Ectodermal cell (in vitro differentiated cells): ENCODE results near the gene NUP107.

Source experiments
- H3K27ac ChIP-seq: 2 replicates; pipeline ENCODE4 v1.7.0; 2013; ENCODE audit warnings: mild to moderate bottlenecking, low read depth, low read length; ENCODE audit not compliant: insufficient read depth, poor library complexity, severe bottlenecking
- H3K27me3 ChIP-seq: 2 replicates; pipeline ENCODE4 v1.7.0; 2013; ENCODE audit warnings: mild to moderate bottlenecking, low read length; ENCODE audit not compliant: insufficient read depth, control insufficient read depth, poor library complexity, severe bottlenecking
- H3K36me3 ChIP-seq: one replicate; pipeline ENCODE4 v1.7.0; 2013; ENCODE audit warnings: low read length; ENCODE audit not compliant: control insufficient read depth, insufficient read depth
- H3K4me1 ChIP-seq: one replicate; pipeline ENCODE4 v1.7.0; 2013; ENCODE audit warnings: low read length; ENCODE audit not compliant: control insufficient read depth, insufficient read depth
- H3K4me3 ChIP-seq: 2 replicates; pipeline ENCODE4 v1.7.0; 2013; ENCODE audit warnings: low read depth, low read length, control low read depth; ENCODE audit not compliant: insufficient read depth
- H3K9me3 ChIP-seq: 2 replicates; pipeline ENCODE4 v1.7.0; 2013; ENCODE audit warnings: mild to moderate bottlenecking, low read length, moderate library complexity; ENCODE audit not compliant: control insufficient read depth
- WGBS, 2 experiments: methylation state at CpG; one replicate each; pipeline ENCODE4 v1.1.7; 2013; ENCODE audit warnings: missing lambda C conversion rate in 2 of 2; 5-methylcytosine and 5-hydroxymethylcytosine counted together

Gene NUP107

DNA sequence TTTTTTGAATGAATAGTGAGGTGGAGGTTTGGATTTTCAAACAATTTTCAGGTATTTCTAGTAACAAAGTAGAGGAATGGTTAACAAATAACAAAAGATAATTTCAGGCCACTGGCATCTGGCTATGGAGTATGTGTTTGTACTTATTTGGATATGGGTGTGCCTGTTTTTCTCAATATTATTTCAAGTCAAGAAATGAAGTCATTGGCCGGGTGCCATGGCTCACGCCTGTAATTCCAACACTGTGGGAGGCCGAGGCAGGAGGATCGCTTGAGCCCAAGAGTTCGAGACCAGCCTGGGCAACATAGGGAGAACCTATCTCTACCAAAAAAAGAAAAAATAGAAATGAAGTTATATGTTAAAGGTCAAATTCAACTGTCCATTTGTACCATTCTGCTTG, 73.1 kb downstream of the NUP107 start:
- H3K4me1 ChIP-seq, result no peaks in the 10 kb centered on the region
- 87 to 98% methylated on average over 5 of the region's 5 CpGs for WGBS, 2 experiments
- H3K9me3 ChIP-seq, result no peaks in the 10 kb centered on the region
- H3K36me3 ChIP-seq, result peaks cover 3% of the 10 kb centered on the region
- H3K4me3 ChIP-seq, result no peak overlapping the region
- H3K27me3 ChIP-seq, result no peaks in the 10 kb centered on the region
- H3K27ac ChIP-seq, result no peak overlapping the region

DNA sequence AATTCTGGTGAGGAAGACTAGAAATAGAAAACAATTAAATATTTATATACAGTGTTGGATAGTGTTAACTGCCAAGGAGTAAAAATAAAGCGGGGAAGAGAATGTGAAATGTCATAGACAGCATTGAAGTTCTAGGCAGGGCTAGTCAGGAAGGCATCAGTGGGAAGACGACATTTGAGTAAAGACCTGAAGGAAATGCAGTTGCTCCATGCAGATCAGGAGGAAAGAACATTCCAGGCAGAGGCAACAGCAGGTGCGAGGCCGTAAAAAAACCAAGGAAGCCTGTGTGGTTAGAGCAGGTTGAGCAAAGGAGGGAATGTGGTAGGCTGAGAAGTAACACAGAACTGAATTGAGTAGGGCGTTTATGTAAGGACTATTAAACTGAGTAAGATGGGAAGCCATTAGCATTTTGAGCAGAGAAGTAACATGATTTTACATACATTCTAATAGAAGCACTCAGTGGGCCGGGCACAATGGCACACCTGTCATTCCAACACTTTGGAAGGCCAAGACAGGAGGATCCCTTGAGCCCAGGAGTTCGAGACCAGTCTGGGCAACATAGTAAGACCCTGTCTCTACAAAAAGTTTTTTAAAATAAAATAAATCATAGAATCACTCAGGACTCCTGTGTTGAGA, 74.1 kb downstream of the NUP107 start:
- H3K4me3 ChIP-seq, result no peak overlapping the region
- H3K27ac ChIP-seq, result no peak overlapping the region
- H3K4me1 ChIP-seq, result no peaks in the 10 kb centered on the region
- no peaks in the 10 kb centered on the region for H3K36me3 ChIP-seq
- H3K9me3 ChIP-seq, result no peaks in the 10 kb centered on the region
- WGBS, 2 experiments, result 94 to 95% methylated on average over 7 of the region's 7 CpGs
- H3K27me3 ChIP-seq, result no peaks in the 10 kb centered on the region

DNA sequence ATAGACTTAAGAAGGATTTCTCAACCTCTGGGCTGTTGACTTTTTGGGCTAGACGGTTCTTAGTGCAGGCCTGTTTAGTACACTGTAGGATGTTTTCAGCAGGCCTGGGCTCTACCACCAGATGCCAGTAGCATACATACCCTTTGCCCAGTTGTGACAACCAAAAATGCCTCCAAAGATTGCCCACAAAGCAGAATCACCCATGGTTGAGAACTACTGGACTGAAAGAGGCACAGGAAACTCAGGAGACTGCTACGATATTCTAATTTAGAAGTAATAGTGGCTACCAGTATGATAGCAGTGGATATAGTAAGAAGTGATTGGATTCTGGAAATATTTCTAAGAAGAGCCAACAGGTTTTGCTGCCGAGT, 74.6 kb downstream of the NUP107 start:
- 93 to 94% methylated on average over 3 of the region's 3 CpGs for WGBS, 2 experiments
- no peaks in the 10 kb centered on the region for H3K27me3 ChIP-seq
- no peak overlapping the region for H3K4me3 ChIP-seq
- H3K4me1 ChIP-seq, result no peaks in the 10 kb centered on the region
- no peaks in the 10 kb centered on the region for H3K9me3 ChIP-seq
- H3K27ac ChIP-seq, result no peak overlapping the region
- no peaks in the 10 kb centered on the region for H3K36me3 ChIP-seq

DNA sequence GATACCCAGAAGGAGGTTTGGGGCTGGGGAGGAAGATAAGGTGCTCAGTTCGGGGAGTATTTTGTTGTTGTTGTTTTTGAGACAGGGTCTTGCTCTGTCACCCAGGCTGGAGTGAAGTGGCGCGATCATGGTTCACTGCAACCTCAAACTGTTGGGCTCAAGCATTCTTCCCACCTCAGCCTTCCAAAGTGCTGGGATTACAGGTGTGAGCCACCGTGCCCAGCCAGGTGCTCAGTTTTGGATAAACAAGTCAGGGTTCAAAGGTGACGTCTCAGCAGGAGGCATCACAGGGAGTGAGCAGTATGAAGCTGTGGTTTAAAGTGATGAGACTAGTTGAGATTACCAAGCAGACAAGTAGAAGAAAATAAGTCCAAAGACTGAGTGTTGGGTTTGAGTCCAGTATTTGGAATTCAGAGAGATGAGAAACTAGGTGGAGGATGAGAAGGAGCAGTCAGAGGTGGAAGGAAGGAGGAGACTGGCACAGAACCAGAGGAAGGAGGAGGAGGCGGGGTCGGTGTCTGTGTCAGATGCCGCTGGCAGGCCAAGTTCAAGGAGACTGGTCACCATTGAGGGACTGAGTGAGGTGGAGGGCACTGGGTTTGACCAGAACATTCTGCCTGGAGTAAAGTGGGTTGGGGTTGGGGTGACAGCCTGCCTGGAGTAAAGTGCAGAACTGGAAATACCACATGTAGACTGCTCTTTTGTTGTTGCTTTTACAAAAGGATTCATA, 75.3 kb downstream of the NUP107 start:
- Histone ChIP-seq H3K27me3 (no peaks in the 10 kb centered on the region), H3K4me3 (no peak overlapping the region), H3K27ac (no peak overlapping the region), H3K36me3 (no peaks in the 10 kb centered on the region), H3K9me3 (no peaks in the 10 kb centered on the region), H3K4me1 (no peaks in the 10 kb centered on the region)
- WGBS, 2 experiments, result 88 to 92% methylated on average over 8 of the region's 8 CpGs

DNA sequence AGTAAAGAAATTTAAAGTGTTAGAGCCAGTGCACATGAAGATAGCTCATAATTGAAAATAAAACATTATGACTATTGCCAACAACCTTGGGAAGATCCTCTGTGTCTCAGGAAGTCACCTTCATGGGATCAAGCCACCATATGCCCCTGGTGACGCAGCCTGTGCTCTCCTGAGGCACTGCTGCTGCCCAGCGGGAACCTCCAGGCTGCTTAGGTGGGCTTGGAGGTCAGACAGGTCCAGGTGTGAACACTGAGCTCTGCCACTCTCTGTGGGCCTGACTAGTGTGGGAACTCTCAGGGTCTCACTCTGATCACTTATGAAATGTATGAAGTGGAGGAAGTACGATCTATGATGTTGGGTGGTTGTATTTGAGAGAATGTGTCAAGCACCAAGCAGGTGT, 75.9 kb downstream of the NUP107 start:
- WGBS, 2 experiments, result 93 to 96% methylated on average over 3 of the region's 3 CpGs
- Histone ChIP-seq H3K27ac (no peak overlapping the region), H3K4me1 (no peaks in the 10 kb centered on the region), H3K4me3 (no peak overlapping the region), H3K9me3 (no peaks in the 10 kb centered on the region), H3K27me3 (no peaks in the 10 kb centered on the region), H3K36me3 (no peaks in the 10 kb centered on the region)

DNA sequence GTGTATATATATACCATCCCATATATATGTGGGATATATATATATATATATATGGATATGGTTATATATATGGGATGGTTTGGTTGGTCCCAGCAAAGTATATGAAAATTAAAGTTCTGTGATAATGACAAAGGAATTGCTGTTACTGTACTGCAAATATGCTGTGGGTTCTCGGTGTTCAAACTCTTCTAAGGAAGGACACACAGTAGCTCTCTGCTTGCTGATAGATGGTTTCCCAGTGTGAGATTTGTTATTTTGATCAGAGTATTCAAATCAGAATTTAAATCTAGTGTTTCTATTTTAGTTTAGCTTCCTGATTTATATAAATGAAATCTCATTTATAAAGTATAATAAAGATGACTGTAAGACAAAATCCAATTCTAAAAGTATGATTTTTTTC, 78.9 kb downstream of the NUP107 start:
- H3K27ac ChIP-seq, result no peak overlapping the region
- WGBS, 2 experiments, result 92 to 94% methylated on average over 1 of the region's 1 CpG
- no peaks in the 10 kb centered on the region for H3K9me3 ChIP-seq
- no peaks in the 10 kb centered on the region for H3K36me3 ChIP-seq
- H3K27me3 ChIP-seq, result no peaks in the 10 kb centered on the region
- no peaks in the 10 kb centered on the region for H3K4me1 ChIP-seq
- no peak overlapping the region for H3K4me3 ChIP-seq

DNA sequence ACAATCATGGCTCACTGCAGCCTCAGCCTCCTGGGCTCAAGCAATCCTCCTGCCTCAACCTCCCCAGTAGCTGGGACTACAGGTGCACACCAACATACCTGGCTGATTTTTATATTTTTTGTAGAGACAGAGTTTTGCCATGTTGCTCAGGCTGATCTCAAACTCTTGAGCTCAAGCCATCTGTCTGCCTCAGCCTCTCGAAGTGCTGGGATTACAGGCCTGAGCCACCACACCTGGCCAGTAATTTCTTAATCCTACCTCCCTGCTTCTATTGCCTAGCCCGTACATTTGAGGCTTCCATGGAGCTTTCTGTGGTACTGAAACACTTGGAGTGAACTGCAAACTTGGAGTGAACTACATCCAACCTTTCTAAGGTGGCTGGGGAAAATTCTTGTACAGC, 79.9 kb downstream of the NUP107 start:
- Histone ChIP-seq H3K36me3 (no peaks in the 10 kb centered on the region), H3K27ac (no peak overlapping the region), H3K4me1 (no peaks in the 10 kb centered on the region), H3K9me3 (no peaks in the 10 kb centered on the region), H3K4me3 (no peak overlapping the region), H3K27me3 (no peaks in the 10 kb centered on the region)
- WGBS, 2 experiments, result 93 to 96% methylated on average over 2 of the region's 2 CpGs

DNA sequence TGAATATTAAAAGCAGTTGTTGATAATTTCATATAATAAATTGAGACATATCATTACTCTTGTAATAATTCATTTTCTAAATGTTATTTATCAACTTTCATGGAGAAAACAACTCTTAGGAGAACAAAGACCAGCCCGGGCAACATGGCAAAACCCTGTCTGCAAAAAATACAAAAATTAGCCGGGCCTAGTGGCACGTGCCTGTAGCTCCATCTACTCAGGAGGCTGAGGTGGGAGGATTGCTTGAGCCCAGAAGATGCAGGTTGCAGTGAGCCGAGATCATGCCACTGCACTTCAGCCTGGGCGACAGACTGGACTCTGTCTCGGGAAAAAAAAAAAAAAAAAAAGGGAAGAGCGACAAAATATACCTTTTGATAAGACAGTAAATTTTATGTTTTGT, 80.4 kb downstream of the NUP107 start:
- Histone ChIP-seq H3K27me3 (no peaks in the 10 kb centered on the region), H3K4me3 (no peak overlapping the region), H3K36me3 (no peaks in the 10 kb centered on the region), H3K9me3 (no peaks in the 10 kb centered on the region), H3K4me1 (no peaks in the 10 kb centered on the region), H3K27ac (no peak overlapping the region)
- WGBS, 2 experiments, result 95 to 96% methylated on average over 6 of the region's 7 CpGs

DNA sequence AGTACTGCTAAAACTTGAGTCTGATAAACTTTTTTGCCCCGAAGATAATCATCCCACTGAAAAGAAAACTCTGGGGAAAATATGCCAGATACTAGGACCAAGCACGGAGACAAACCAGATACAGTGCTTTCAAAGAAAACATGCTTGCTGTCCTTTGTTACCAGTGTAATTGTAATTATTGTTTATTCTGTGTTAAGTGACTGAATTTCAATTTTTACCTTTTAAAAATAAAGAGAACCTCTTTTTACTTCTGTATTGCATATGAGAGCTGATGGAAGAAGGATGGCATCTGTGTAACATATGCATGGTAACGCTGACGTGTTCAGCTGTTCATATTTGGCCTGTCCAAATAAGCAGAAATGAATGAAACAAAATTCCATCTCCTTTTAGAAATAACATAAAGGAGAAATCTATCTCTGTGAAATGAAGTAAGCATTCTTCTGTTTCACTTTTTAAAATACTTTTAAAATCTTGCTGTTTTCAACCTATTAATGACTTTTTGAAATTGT, 81.7 kb downstream of the NUP107 start:
- H3K27ac ChIP-seq, result no peak overlapping the region

DNA sequence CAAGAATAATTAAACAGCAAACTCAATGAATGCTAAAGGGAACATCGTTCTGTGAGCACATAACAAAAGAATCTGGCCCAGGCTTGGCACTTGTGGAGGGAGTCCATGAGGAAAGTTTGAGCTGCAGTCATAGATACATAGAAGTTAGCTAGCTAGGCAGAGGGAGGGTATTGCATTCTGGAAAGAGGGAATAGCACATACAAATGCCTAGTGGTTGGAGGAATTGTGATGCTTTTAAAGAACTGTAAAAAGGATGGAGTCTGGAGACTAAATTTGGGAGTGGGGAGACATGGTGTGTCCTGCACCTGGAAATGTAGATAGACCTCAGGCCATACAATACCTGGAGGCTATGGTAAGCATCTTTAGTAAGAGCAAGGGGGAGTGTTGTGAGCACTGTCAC, 83.2 kb downstream of the NUP107 start:
- Histone ChIP-seq H3K4me1 (no peaks in the 10 kb centered on the region), H3K9me3 (no peaks in the 10 kb centered on the region), H3K27ac (no peak overlapping the region), H3K4me3 (no peak overlapping the region), H3K36me3 (no peaks in the 10 kb centered on the region), H3K27me3 (no peaks in the 10 kb centered on the region)
- 88 to 94% methylated on average over 1 of the region's 1 CpG for WGBS, 2 experiments

More for the DNA sequence above, 81.7 kb downstream of the NUP107 start:
- Histone ChIP-seq H3K27me3 (no peaks in the 10 kb centered on the region), H3K4me1 (no peaks in the 10 kb centered on the region), H3K9me3 (no peaks in the 10 kb centered on the region), H3K36me3 (no peaks in the 10 kb centered on the region), H3K4me3 (no peak overlapping the region)
- WGBS, 2 experiments, result 94 to 97% methylated on average over 2 to 4 of the region's 4 CpGs
